GM12801 (cell line): Measurements from ENCODE around the gene ZNF365.

Experiments
- CTCF ChIP-seq: IDR thresholded peaks from one replicate; pipeline ENCODE4 v1.5.1; 2011; ENCODE audit warnings: control low read depth; ENCODE audit not compliant: insufficient read length; ENCODE audit errors: extremely low read depth

Gene ZNF365

DNA sequence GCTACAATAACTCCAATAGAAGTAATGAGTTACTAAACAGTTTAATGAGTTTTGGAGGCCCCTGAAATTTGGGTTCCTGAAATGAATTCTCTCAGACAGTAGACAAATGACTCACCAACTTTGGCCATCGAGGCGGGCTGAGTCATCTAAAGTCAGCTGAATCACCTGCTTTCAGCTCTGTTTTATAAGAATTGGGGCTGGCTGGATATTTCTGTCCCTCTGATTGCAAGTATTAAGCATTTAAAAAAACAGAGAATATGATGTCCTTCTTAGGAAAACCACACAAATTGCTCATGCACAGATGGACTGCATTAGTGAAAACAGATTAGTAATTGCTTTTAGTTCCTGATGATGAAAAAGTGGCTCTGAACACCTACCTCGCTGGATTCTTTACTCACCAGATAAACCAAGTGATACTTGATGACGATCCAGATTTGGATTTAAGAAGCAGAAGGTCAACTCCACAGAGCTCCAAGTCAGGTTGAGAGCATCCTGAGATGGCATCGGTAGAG lies 59.1 kb downstream of the ZNF365 start:
- no peak for TF ChIP-seq CTCF

- TF ChIP-seq CTCF = no peak
Measured at GRCh38 chr10:62433901-62434300, 59.7 kb downstream of the ZNF365 start.

DNA sequence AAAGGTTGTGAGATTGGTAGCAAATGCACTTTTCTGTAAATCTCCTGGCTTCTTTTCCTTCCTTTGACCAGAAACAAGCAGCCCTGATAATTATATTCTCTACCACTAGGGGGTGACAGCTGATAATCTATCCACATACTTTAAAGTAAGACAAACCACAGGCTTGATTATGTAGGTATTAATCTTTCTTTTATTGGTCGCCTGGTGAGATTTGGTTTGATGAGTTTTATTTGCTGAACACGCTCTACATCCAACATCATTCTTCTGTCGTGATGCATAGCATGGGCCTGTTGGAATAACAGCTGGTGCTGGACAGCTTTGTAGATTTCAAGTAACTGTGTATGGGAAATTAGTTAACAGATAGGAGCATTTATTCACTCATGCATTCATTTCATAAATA lies 63.5 kb downstream of the ZNF365 start:
- TF ChIP-seq CTCF = no peak

DNA sequence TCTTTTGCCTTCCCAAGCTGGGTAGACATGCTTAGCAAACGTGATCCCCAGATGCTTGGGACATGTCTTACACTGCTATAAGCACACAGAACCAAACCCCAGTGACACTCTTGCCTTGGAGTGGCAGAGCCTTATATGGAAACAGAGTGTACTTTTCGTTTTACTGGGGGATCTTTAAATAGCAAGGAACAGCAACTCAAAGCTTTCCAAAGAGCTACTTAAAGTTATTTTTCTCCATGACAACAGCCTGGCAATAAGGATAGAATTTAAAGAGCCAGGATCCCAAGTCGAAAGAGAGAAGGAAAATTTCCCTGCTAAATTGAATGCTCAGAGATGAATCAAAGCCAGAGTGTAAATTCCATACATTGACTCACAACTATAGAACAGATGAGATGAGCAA lies 67.8 kb downstream of the ZNF365 start:
- no peak for TF ChIP-seq CTCF

GRCh38 chr10:62442894-62443669 lies 68.9 kb downstream of the ZNF365 start:
- no peak for TF ChIP-seq CTCF

GRCh38 chr10:62443866-62444265 lies 69.7 kb downstream of the ZNF365 start:
- TF ChIP-seq CTCF = no peak

- no peak for TF ChIP-seq CTCF
Measured at GRCh38 chr10:62446627-62447026, 72.5 kb downstream of the ZNF365 start.
